ENCODE results near the gene ZNF474. TPM values are rescaled to one million over a fixed set of nuclear protein-coding genes. Genes with fewer than 3 reads are reported as not detected.

ZNF474 gene
- total RNA-seq, 1 experiment from 2014 or later, result not detected

- Histone ChIP-seq H3K27me3 (ENCODE audit: control insufficient read depth, insufficient read depth, low read length) (no peaks in the 10 kb centered on the region), H3K4me3 (ENCODE audit: insufficient read depth, low read depth, low read length) (no peak overlapping the region), H3K36me3 (replicated peaks; ENCODE audit: control insufficient read depth, insufficient read depth, low read length) (no peaks in the 10 kb centered on the region)
- no peak for DNase-seq
Observed at GRCh38 chr5:122154910-122155309, 25.6 kb downstream of the ZNF474 start.

GRCh38 chr5:122155546-122155945 is 26.2 kb downstream of the ZNF474 start:
- H3K4me3 ChIP-seq (ENCODE audit: insufficient read depth, low read depth, low read length), result no peak overlapping the region
- no peaks in the 10 kb centered on the region for H3K27me3 ChIP-seq (ENCODE audit: control insufficient read depth, insufficient read depth, low read length)
- DNase-seq, result no peak
- H3K36me3 ChIP-seq (replicated peaks; ENCODE audit: control insufficient read depth, insufficient read depth, low read length), result no peaks in the 10 kb centered on the region

- peak; percentile 51 for DNase-seq
- Histone ChIP-seq H3K27me3 (ENCODE audit: control insufficient read depth, insufficient read depth, low read length) (no peaks in the 10 kb centered on the region), H3K36me3 (replicated peaks; ENCODE audit: control insufficient read depth, insufficient read depth, low read length) (no peaks in the 10 kb centered on the region), H3K4me3 (ENCODE audit: insufficient read depth, low read depth, low read length) (no peak overlapping the region)
Observed at GRCh38 chr5:122156724-122157325, 27.5 kb downstream of the ZNF474 start.

- Histone ChIP-seq H3K36me3 (replicated peaks; ENCODE audit: control insufficient read depth, insufficient read depth, low read length) (no peaks in the 10 kb centered on the region), H3K27me3 (ENCODE audit: control insufficient read depth, insufficient read depth, low read length) (no peaks in the 10 kb centered on the region), H3K4me3 (ENCODE audit: insufficient read depth, low read depth, low read length) (no peak overlapping the region)
- DNase-seq, result no peak
Observed at GRCh38 chr5:122162100-122162638, 32.8 kb downstream of the ZNF474 start.

GRCh38 chr5:122163121-122164069 is 34.0 kb downstream of the ZNF474 start:
- Histone ChIP-seq H3K36me3 (replicated peaks; ENCODE audit: control insufficient read depth, insufficient read depth, low read length) (no peaks in the 10 kb centered on the region), H3K4me3 (ENCODE audit: insufficient read depth, low read depth, low read length) (no peak overlapping the region), H3K27me3 (ENCODE audit: control insufficient read depth, insufficient read depth, low read length) (no peaks in the 10 kb centered on the region)
- peak; percentile 41 for DNase-seq

GRCh38 chr5:122164070-122164435 is 34.7 kb downstream of the ZNF474 start:
- Histone ChIP-seq H3K36me3 (replicated peaks; ENCODE audit: control insufficient read depth, insufficient read depth, low read length) (no peaks in the 10 kb centered on the region), H3K27me3 (ENCODE audit: control insufficient read depth, insufficient read depth, low read length) (no peaks in the 10 kb centered on the region), H3K4me3 (ENCODE audit: insufficient read depth, low read depth, low read length) (no peak overlapping the region)
- no peak for DNase-seq

- DNase-seq, result no peak
- no peaks in the 10 kb centered on the region for H3K27me3 ChIP-seq (ENCODE audit: control insufficient read depth, insufficient read depth, low read length)
- no peak overlapping the region for H3K4me3 ChIP-seq (ENCODE audit: insufficient read depth, low read depth, low read length)
- no peaks in the 10 kb centered on the region for H3K36me3 ChIP-seq (replicated peaks; ENCODE audit: control insufficient read depth, insufficient read depth, low read length)
Observed at GRCh38 chr5:122164831-122165558, 35.6 kb downstream of the ZNF474 start.

- Histone ChIP-seq H3K36me3 (replicated peaks; ENCODE audit: control insufficient read depth, insufficient read depth, low read length) (no peaks in the 10 kb centered on the region), H3K27me3 (ENCODE audit: control insufficient read depth, insufficient read depth, low read length) (no peaks in the 10 kb centered on the region), H3K4me3 (ENCODE audit: insufficient read depth, low read depth, low read length) (no peak overlapping the region)
- no peak for DNase-seq
Observed at GRCh38 chr5:122165559-122166078, 36.3 kb downstream of the ZNF474 start.

- H3K36me3 ChIP-seq (replicated peaks; ENCODE audit: control insufficient read depth, insufficient read depth, low read length), result no peaks in the 10 kb centered on the region
- no peak for DNase-seq
- H3K27me3 ChIP-seq (ENCODE audit: control insufficient read depth, insufficient read depth, low read length), result no peaks in the 10 kb centered on the region
- H3K4me3 ChIP-seq (ENCODE audit: insufficient read depth, low read depth, low read length), result no peak overlapping the region
Observed at GRCh38 chr5:122169350-122170103, 40.2 kb downstream of the ZNF474 start.

- DNase-seq, result peak; percentile 76
- Histone ChIP-seq H3K27me3 (ENCODE audit: control insufficient read depth, insufficient read depth, low read length) (no peaks in the 10 kb centered on the region), H3K36me3 (replicated peaks; ENCODE audit: control insufficient read depth, insufficient read depth, low read length) (no peaks in the 10 kb centered on the region)
Observed at GRCh38 chr5:122170620-122171019, 41.3 kb downstream of the ZNF474 start.

GRCh38 chr5:122172207-122172606 is 42.9 kb downstream of the ZNF474 start:
- no peaks in the 10 kb centered on the region for H3K36me3 ChIP-seq (replicated peaks; ENCODE audit: control insufficient read depth, insufficient read depth, low read length)
- H3K4me3 ChIP-seq (ENCODE audit: insufficient read depth, low read depth, low read length), result no peak overlapping the region
- no peak for DNase-seq
- no peaks in the 10 kb centered on the region for H3K27me3 ChIP-seq (ENCODE audit: control insufficient read depth, insufficient read depth, low read length)

More at GRCh38 chr5:122170620-122171019, 41.3 kb downstream of the ZNF474 start:
- H3K4me3 ChIP-seq (ENCODE audit: insufficient read depth, low read depth, low read length), result no peak overlapping the region

- Histone ChIP-seq H3K4me3 (ENCODE audit: insufficient read depth, low read depth, low read length) (no peak overlapping the region), H3K36me3 (replicated peaks; ENCODE audit: control insufficient read depth, insufficient read depth, low read length) (no peaks in the 10 kb centered on the region), H3K27me3 (ENCODE audit: control insufficient read depth, insufficient read depth, low read length) (no peaks in the 10 kb centered on the region)
- DNase-seq, result no peak
Observed at GRCh38 chr5:122173474-122174415, 44.4 kb downstream of the ZNF474 start.

GRCh38 chr5:122175091-122175490 is 45.7 kb downstream of the ZNF474 start:
- no peak overlapping the region for H3K4me3 ChIP-seq (ENCODE audit: insufficient read depth, low read depth, low read length)
- no peaks in the 10 kb centered on the region for H3K27me3 ChIP-seq (ENCODE audit: control insufficient read depth, insufficient read depth, low read length)
- no peak for DNase-seq
- H3K36me3 ChIP-seq (replicated peaks; ENCODE audit: control insufficient read depth, insufficient read depth, low read length), result no peaks in the 10 kb centered on the region

Measured in H7 (cell line).